Measurements from ENCODE around the gene MBL2.
A peak's percentile ranks its signal among the peaks of the same experiment; 100 is the strongest.

The MBL2 gene

GRCh38 chr10:52771534-52772445 lies 794 bp downstream of the MBL2 start:
- no peak for DNase-seq

- no peak for DNase-seq
Measured at GRCh38 chr10:52770904-52771303, 1.7 kb downstream of the MBL2 start.

GRCh38 chr10:52769966-52770365 lies 2.6 kb downstream of the MBL2 start:
- DNase-seq, result no peak

GRCh38 chr10:52768001-52768532 lies 4.5 kb downstream of the MBL2 start:
- no peak for DNase-seq

GRCh38 chr10:52762088-52762487 lies 10.5 kb downstream of the MBL2 start:
- no peak for DNase-seq

GRCh38 chr10:52759154-52759553 lies 13.4 kb downstream of the MBL2 start:
- no peak for DNase-seq

- no peak for DNase-seq
Measured at GRCh38 chr10:52758406-52758805, 14.2 kb downstream of the MBL2 start.

GRCh38 chr10:52757773-52758172 lies 14.8 kb downstream of the MBL2 start:
- DNase-seq, result no peak

- no peak for DNase-seq
Measured at GRCh38 chr10:52756966-52757365, 15.6 kb downstream of the MBL2 start.

- DNase-seq, result no peak
Measured at GRCh38 chr10:52756295-52756694, 16.3 kb downstream of the MBL2 start.

GRCh38 chr10:52755297-52756062 lies 17.1 kb downstream of the MBL2 start:
- DNase-seq, result no peak

- no peak for DNase-seq
Measured at GRCh38 chr10:52752801-52753445, 19.7 kb downstream of the MBL2 start.

GRCh38 chr10:52752261-52752660 lies 20.3 kb downstream of the MBL2 start:
- DNase-seq, result no peak

- no peak for DNase-seq
Measured at GRCh38 chr10:52751337-52751736, 21.2 kb downstream of the MBL2 start.

GRCh38 chr10:52750629-52751028 lies 22.0 kb downstream of the MBL2 start:
- DNase-seq, result no peak

GRCh38 chr10:52747694-52748093 lies 24.9 kb downstream of the MBL2 start:
- DNase-seq, result no peak

- DNase-seq, result no peak
Measured at GRCh38 chr10:52746169-52746568, 26.4 kb downstream of the MBL2 start.

GRCh38 chr10:52744057-52744805 lies 28.4 kb downstream of the MBL2 start:
- DNase-seq, result no peak

GRCh38 chr10:52742731-52743130 lies 29.9 kb downstream of the MBL2 start:
- DNase-seq, result no peak

- no peak for DNase-seq
Measured at GRCh38 chr10:52741851-52742250, 30.7 kb downstream of the MBL2 start.

GRCh38 chr10:52740913-52741675 lies 31.5 kb downstream of the MBL2 start:
- peak; percentile 0 for DNase-seq

GRCh38 chr10:52740155-52740549 lies 32.4 kb downstream of the MBL2 start:
- no peak for DNase-seq
